Stimulated activated CD8-positive, alpha-beta memory T cell treated with anti-CD3 and anti-CD28 coated beads, Interleukin-12 subunit alpha, Interleukin-12 subunit beta, amount 100 ng/mL, for 4 hours (primary cell): ENCODE measurements around the gene STAT4.

ENCODE experiments used
- DNase-seq: peaks from one replicate; pipeline ENCODE4 v3.0.0-alpha.2; 2020; ENCODE audit warnings: low read depth

STAT4 gene

GRCh38 chr2:190994148-190994547, 156.6 kb downstream of the STAT4 start:
- DNase-seq, result no peak

- no peak for DNase-seq
These were observed 157.5 kb downstream of the STAT4 start for GRCh38 chr2:190993292-190993643.

DNA sequence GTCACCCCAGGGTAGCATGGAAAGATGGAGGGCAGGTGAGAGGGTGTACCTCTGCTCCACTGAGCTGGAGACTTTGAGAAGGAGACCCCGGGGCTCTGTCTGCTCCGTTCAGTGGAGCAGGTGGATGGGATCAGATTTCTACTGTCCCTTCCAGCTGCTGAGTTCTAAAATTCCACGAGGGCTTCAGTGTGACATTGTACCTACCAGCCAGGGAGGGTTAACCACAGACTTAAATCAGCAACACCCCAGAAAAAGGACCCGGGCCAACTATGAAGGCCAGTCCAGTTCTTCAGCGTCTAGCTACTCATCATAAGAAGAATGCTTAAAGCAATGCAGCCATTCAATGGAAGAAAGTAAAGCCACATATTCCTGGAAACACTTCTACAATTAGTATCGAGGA, 160.7 kb downstream of the STAT4 start:
- DNase-seq, result no peak

- no peak for DNase-seq
These were observed 161.9 kb downstream of the STAT4 start for GRCh38 chr2:190988910-190989309.

DNA sequence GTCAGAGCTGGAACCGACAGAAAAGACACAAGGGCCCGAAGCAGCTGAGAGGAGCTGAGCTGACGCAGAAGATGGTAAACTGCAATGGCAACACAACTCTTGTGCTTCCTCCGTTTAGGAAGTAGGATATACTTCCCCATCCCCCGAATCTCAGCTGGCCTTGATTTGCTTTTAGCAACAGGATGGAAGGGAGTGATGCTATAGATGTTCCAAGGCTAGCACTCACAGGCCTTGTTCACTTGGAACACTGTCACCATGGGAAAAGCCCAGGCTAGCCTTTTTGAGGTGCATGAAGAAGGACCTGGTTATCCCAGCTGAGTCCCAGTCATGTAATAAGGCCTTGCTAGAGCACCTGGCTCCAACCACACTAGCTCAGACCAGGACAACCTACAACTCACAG, 162.9 kb downstream of the STAT4 start:
- no peak for DNase-seq

DNA sequence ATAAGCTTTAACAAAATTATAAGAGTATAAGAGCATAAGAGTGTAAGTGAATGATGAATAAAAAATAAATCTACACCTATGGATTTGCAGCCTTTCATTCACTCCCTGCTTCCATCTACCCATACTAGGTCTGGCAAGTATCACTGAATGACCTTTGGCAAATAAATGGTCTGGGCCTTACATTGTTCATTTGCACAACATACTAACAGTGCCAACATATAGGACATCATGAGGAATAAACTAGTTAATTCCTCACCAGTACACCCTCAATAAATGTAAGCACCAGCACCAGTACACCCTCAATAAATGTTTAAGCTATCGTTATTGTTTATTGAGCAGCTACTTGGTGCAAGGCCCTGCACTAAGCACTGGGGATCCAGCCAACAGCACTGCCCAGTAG, 163.7 kb downstream of the STAT4 start:
- DNase-seq, result no peak

DNA sequence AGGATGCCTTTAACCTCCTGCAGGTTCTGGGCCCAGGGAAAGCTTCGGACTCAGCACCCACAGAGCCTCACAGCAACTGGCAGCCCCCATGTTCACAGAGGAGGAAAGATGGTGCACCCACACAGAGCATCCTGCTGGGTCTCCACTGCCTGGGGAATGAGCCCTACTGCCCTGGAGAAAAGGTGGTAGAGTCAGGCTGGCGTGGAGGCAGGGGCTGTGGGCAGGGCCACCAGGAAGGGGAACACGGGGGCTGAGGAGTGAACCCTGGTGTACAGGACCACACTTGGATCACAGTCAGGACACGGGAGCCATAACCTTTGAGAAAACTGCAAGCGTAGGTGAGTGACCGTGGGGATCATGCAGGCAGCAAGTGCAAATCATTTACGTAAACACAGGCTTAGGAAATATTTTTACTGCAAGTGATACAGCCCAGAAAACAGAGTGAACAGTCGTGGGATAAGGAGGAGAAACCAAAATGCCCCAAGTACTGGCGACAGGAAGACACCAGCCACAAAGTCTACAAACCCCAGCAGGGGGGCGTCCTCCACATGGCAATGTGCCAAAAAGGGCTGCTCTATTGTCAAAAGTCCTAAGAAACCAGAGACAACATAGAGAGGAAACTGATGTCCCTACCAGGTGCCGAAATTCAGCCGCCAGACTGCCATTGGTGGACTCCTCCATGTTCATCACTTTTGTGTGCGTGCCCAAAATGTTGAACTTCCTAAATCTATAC, 164.4 kb downstream of the STAT4 start:
- DNase-seq, result no peak

DNA sequence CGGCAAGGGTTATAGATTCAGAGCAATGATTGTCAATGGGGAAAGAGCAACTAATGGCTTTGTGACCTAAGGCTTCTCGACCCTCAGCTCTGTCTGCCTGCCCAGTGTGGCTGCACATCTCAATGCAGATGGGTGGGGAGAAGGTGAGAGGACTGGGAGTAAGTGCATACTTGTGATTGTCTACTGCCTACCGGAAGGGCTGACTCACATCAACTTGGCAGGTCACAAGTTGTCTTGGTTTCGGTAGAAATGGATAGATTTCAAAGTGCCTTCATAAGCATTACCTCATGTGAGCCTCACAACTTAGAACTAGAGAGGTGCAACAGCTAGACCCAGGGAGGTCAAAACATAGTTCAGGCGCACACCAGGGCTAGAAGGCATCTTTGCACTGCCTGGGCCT, 166.2 kb downstream of the STAT4 start:
- no peak for DNase-seq

- no peak for DNase-seq
These were observed 168.3 kb downstream of the STAT4 start for GRCh38 chr2:190982262-190983034.

DNA sequence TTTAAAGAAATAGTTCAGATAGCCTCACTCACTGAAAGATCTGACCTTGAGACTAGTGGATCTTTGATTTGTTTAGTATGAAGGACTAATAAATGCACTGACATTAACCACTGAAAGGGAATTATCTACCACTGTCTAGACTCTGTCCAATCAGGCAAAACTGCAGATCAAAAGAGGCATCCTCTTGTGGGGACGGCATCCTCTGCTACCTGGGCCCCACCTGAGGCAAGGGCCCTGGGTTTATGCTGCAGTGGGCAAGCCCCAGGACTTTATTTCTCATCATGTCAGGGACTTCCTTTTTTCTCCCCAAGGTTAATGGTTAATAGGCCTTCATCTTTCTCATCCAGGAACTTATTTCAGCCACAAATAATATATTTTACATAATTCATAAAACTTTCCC, 169.1 kb downstream of the STAT4 start:
- DNase-seq, result no peak

DNA sequence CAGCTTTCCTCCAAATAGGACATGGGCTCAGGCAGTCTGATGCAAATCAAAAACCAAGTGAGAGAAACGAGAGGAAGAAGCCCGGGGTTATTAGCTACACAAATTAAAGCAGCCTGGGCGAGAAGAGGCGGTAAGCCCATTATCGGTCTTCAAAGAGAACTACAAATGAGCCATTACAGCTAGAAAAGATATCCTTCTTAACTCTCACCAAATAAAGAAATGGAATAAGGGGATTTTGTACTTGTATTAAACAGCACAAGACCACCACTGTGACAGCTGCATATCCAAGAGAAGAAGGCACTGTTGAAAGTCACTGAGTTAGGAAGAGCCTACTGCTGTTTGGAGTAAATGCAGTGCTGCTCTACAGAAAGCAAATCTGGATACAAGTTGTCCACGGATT, 169.5 kb downstream of the STAT4 start:
- no peak for DNase-seq

DNA sequence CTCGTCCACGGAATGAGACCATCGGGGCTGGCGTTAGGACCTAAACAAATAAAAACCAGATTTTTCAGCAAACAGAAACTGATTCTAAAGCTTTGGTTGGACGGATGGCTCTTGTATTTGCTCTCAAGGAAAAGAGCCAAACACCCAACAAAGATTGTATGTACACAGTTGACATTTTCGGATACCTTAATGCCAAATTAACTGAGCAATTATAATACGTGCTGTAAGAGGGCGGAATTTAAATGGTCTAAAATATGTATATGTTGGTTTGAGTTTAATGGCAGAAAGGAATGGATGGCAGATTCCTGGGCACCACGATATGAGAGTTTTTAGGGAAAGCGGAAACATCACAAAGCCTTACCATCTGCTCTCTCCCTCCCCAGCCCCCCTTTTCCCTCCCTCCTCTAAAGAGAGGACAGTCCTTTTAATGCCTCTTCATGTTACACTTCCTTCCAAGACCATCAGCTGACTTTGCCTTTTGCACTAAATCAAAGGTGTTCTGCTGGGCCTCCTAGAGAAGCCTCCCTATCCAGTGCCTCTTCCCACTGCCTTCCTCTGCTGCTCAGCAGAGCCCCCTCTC, 170.1 kb downstream of the STAT4 start:
- no peak for DNase-seq

DNA sequence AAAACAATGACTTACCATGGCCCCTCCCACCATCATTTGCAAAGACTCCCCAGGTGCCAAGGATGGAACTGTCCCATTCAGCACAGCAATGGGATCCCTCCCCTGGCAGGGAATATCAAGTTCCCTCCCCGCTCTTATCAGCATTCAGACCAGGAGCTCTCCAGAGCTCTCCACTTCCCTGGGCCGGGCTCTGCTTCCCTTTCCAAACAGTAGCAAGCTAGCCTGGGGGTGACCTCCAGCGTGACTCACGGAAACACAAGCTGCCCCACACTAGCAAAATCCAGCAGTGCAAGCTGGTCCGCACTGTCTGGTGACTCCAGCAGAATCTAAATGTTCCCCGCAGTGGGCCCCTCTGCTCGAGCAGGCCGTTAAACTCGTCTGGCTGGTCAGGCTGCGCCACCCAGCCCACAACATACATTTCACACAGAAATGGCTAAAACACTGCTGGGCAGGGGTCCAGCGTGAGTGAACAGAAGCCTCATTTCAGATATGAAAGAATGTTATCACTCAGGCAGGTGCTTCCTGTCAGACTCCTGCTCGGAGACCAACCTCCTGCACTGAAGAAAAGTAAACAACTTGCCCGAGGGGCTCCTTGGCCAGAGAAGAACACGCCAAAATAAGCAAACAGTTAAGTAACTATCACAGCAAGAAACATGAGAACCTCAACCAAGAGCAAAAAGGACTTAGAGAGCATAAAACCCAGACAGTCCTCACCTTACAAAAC, 170.7 kb downstream of the STAT4 start:
- no peak for DNase-seq
